H7 (cell line): Measurements from ENCODE around the gene PMF1. TPM values are rescaled to one million over a fixed set of nuclear protein-coding genes. Genes with fewer than 3 reads are reported as not detected.

Experiments used
- DNase-seq: peaks from one replicate; pipeline ENCODE4 v3.0.0; 2012
- H3K27me3 ChIP-seq: 2 replicates; pipeline ENCODE4 v1.6.0; 2011; ENCODE audit warnings: mild to moderate bottlenecking, low read length; ENCODE audit not compliant: control insufficient read depth, insufficient read depth
- H3K36me3 ChIP-seq: replicated peaks from 2 replicates; pipeline ENCODE4 v1.5.1; 2011; ENCODE audit warnings: low read length; ENCODE audit not compliant: control insufficient read depth, insufficient read depth
- H3K4me3 ChIP-seq: 2 replicates; pipeline ENCODE4 v1.5.1; 2011; ENCODE audit warnings: low read depth, mild to moderate bottlenecking, control low read depth, low read length, moderate library complexity; ENCODE audit not compliant: insufficient read depth
- total RNA-seq: library from RNA; depleted of rRNA; stranded (reverse); fragments of >200 nt; shearing (Covaris generic); gene quantifications from 2 replicates; pipeline ENCODE4 v1.2.3, GENCODE V29; 2014

Gene PMF1
- total RNA-seq, 1 experiment from 2014 or later, result 286 TPM

DNA sequence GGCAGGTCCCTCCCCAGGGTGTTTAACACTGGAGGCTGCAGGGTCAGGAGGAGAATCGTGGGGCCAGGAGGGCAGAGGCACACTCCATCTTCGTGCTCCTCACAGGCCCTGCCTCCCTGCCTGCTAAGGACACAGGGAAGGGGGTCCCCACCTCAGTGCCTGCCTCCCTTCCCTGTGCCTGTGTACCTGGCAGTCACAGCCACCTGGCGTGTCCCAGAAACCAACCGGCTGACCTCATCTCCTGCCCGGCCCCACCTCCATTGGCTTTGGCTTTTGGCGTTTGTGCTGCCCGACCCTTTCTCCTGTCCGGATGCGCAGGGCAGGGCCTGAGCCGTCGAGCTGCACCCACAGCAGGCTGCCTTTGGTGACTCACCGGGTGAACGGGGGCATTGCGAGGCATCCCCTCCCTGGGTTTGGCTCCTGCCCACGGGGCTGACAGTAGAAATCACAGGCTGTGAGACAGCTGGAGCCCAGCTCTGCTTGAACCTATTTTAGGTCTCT, 28.6 kb downstream of the PMF1 start:
- no peaks in the 10 kb centered on the region for H3K27me3 ChIP-seq
- peak; percentile 66 for DNase-seq
- no peak overlapping the region for H3K4me3 ChIP-seq
- H3K36me3 ChIP-seq, result peaks cover 8% of the 10 kb centered on the region

DNA sequence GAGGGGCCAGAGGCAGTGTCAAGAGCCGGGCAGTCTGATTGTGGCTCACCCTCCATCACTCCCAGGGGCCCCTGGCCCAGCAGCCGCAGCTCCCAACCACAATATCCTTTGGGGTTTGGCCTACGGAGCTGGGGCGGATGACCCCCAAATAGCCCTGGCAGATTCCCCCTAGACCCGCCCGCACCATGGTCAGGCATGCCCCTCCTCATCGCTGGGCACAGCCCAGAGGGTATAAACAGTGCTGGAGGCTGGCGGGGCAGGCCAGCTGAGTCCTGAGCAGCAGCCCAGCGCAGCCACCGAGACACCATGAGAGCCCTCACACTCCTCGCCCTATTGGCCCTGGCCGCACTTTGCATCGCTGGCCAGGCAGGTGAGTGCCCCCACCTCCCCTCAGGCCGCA, 29.1 kb downstream of the PMF1 start, which contains the start of gene BGLAP:
BGLAP (plus strand) TSS at position 259 of the 400 bp plus-strand sequence; CDS start at position 307, 48 bp downstream.
- no peak within 1 kb of the TSS for H3K4me3 ChIP-seq
- H3K27me3 ChIP-seq, result no peaks in the 10 kb centered on the region
- peaks cover 4% of the 10 kb centered on the region for H3K36me3 ChIP-seq
- DNase-seq, result peak; percentile 69

DNA sequence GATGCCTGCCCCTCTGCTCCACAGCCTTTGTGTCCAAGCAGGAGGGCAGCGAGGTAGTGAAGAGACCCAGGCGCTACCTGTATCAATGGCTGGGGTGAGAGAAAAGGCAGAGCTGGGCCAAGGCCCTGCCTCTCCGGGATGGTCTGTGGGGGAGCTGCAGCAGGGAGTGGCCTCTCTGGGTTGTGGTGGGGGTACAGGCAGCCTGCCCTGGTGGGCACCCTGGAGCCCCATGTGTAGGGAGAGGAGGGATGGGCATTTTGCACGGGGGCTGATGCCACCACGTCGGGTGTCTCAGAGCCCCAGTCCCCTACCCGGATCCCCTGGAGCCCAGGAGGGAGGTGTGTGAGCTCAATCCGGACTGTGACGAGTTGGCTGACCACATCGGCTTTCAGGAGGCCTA, 29.9 kb downstream of the PMF1 start:
- DNase-seq, result peak; percentile 67
- Histone ChIP-seq H3K4me3 (no peak overlapping the region), H3K36me3 (peaks cover 4% of the 10 kb centered on the region), H3K27me3 (no peaks in the 10 kb centered on the region)

DNA sequence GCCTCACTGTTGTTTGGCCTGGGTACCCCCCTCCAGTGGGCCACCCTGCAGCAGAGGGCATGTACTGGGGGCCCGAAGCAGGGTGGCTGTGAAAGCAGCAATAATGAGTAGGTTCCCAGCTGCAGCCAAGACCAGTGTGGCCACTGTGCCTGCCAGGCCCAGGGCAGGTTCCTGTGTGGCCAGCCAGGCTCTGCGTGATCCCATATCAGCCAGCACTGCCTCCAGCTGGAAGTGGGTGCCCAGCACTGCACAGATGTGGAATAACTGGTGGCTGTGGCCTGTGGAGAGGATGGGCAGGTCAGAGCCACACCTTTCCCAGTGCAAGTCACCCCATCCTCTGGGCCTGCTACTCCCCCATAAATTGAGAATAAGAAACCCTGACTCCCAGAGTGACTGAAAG, 31.3 kb downstream of the PMF1 start:
- Histone ChIP-seq H3K4me3 (no peak overlapping the region), H3K27me3 (no peaks in the 10 kb centered on the region), H3K36me3 (peaks cover 2% of the 10 kb centered on the region)
- peak; percentile 46 for DNase-seq

DNA sequence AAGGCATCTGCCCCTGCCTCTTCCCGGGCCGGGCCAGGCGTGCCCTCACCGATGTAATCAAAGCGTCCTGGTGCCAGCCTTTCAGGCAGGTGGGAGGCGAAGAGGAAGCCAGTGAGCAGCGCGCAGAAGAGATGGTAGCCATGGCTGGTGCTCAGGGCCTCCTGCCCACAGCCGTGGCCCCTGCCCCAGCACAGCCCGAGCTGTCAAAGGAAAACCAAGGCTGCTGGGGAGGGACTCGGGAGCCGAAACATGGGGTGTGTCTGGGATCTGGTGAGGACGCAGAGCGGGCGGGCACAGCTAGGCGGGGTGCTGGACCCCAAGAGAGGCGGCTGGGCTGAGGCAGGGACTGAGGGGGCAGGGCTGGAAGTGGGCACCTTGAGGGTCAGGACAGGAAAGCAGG, 31.9 kb downstream of the PMF1 start:
- Histone ChIP-seq H3K4me3 (no peak overlapping the region), H3K27me3 (no peaks in the 10 kb centered on the region), H3K36me3 (no peaks in the 10 kb centered on the region; the same call in 1 of the 2 replicates)
- peak; percentile 59 for DNase-seq

DNA sequence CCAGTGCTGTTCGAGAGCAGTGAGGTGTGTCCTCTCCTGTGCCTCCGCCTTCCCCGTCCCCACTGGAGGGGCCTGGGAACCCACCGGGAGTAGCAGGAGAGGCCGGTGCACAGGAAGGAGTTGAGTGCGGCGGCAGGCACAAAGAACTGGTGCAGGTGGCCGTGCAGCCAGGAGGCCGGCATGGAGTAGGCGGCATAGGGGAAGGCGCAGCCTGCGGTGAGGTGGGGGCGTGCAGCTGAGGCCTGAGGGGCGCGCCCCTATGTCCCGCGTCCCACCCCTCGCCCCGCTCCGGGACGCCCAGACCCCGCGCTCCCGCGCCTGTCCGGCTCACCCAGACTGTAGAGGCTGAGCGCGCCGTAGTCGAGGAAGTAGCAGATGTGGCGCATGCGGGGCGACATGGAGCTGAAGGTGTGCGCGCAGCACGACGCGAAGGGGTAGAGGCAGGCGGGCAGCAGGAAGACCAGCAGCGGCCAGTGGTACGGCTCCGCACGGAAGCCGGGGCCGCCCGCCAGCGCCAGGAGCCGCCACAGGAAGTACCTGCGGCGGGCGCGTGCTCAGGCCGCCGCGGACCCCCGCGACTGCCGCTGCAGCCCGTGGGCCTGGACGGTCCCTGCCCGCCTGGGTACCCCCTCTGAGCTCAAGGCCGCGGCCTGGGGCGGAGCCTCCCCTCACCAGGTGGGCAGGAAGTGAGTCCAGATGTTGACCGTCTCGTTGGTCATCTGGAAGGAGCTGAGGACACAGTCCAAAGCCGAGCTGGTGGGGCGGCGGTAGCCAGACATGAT, 32.8 kb downstream of the PMF1 start:
- DNase-seq, result peak; percentile 74
- Histone ChIP-seq H3K36me3 (peaks cover 3% of the 10 kb centered on the region), H3K27me3 (no peaks in the 10 kb centered on the region), H3K4me3 (peak overlapping the region; percentile 1; the same call in 1 of the 2 replicates)

DNA sequence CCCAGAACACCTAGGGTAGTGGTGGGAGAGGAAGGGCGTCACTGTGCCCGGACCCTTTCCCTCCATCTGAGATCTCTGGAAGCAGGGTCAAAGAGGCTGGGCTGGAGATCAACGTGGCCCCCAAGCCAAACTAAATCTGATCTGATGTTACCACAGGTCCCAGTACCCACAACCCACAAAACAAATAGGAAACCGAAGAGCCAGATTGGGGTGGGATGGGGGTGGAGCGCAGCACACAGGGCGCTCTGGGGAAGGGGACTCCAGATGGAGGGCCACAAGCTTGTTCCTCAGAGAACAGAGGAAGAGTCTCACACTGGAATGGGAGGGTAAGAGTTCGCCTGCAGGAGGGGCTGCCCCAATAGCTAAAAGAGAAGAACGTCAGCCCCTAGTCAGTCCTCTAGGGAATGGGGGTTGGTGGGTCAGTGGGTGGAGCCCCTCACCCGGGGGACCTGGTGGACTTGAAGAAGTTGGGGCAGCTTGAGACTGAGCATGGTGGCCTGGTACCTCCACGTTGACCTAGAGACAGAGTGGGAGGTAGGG, 33.5 kb downstream of the PMF1 start:
- no peak overlapping the region for H3K4me3 ChIP-seq
- H3K36me3 ChIP-seq, result peaks cover 10% of the 10 kb centered on the region
- peak; percentile 72 for DNase-seq
- H3K27me3 ChIP-seq, result no peaks in the 10 kb centered on the region

DNA sequence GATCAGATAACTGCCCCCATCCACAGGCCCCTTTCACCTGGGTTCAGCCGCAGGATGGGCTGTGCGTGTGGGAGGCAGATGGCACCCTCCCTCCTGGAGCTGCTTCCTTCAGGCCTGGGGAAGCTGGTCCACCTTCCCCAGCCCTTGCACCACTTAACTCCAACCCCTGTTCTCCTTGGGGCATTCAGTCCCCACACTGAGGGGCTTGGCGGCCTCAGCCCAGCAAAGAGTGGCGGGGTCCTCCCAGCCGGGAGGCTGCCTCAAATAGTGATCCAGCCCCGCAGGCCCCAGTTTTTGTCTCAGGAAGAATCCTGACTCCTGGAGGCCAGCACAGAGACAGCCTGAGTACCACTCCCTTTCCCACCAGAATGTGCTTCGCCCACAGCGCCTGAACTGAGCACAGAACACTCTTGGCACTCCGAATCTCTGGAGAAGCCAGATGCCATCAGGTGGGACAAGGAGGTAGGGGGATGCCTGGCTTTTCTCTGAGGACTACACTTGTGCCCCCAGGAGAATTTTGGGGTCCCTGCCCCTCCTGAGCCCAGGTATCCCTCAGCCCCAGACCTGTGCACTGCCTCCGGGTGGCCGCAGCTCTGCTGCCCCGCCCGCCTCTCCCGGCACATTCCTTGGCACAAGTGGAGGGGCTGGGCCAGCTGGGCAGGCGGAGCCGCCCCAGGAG, 34.1 kb downstream of the PMF1 start:
- no peaks in the 10 kb centered on the region for H3K27me3 ChIP-seq
- H3K36me3 ChIP-seq, result peaks cover 16% of the 10 kb centered on the region
- no peak overlapping the region for H3K4me3 ChIP-seq
- DNase-seq, result peak; percentile 73

DNA sequence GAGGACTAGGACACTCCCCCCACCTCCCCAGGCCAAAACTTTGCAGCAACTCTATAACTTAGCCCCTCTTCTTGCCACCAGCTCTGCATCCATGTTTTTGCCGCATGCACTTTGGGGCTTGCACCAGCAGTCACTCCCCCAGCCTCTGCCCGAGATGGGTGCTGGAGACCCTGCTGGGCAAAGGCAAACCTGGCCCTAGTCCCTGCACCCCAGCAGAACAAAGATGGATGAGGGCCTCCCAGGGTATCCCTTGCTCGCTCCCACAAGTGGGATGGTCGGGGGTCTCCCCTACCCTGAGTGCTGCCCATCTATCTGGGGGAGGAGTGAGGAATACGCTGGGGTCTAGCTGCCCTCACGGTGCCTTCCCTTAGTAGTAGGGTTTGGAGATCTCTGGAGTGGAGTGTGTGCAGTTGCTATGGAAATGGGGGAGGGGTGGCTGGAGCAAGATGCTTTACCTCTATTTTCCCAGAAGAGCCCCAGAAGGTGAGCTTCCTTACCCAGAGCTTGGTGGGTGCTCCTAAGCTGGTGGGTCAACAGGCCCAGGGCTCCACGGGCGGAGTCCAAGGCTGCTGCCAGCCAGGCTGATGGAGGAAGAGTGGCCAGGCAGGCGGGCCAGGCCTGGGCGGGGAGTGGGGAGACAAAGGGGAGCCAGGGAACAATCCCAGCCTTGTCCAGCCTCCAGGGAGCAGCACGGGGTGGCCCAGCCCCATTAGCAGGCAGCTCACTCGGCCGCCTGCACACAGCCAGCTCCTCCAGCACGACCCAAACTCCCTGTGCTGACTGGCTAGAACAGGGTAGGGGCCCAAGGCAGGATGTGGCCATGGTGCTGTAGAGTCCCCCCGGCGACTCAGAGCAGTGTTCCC, 34.9 kb downstream of the PMF1 start, which contains the start of gene PAQR6:
PAQR6 (minus strand) TSS at position 597 of the 863 bp plus-strand sequence. CDS start 1,325 bp downstream, outside the sequence.
- DNase-seq, result peak; percentile 82
- peaks cover 23% of the 10 kb centered on the region for H3K36me3 ChIP-seq
- H3K27me3 ChIP-seq, result no peaks in the 10 kb centered on the region
- H3K4me3 ChIP-seq, result no peak within 1 kb of the TSS

DNA sequence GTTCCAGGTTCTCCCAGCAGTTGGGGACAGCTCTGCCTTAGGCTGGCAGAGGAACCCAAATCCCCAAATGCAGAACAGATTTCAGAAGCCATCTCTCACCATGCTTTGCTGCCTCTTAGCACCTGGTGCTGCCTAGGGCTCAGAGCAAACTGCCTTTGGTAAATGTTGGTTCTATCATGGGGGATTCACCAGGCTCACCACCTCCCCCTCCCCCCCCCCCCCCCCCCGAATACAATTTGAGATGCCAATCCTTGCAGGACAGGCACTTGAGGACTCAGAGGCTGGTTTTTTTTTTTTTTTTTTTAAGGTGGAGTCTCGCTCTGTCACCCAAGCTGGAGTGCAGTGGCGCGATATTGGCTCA, 35.5 kb downstream of the PMF1 start:
- H3K27me3 ChIP-seq, result no peaks in the 10 kb centered on the region
- DNase-seq, result peak; percentile 65

DNA sequence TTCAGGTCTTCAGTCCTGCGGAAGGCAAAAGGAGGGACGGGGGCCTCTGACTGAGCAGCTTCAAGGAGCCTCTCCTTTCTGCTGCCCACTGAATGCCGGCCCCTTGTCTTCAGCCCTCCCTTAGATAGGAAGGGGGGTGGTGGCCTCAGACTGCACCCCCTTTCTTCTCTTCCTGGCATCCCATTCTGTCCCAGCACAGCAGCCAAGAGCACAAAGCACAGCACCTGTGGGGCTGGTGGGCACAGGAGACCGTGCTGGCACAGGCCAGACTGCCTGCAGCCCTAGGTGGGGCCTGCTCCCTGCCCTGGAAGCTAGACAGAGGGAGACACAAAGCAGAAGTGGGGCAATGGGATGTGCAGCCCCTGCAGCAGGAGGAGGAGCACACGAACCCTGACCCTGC, 36.8 kb downstream of the PMF1 start:
- peaks cover 35% of the 10 kb centered on the region for H3K36me3 ChIP-seq
- H3K27me3 ChIP-seq, result no peaks in the 10 kb centered on the region
- DNase-seq, result no peak
- no peak overlapping the region for H3K4me3 ChIP-seq

More for the DNA sequence above, 35.5 kb downstream of the PMF1 start:
- Histone ChIP-seq H3K4me3 (no peak overlapping the region), H3K36me3 (peaks cover 29% of the 10 kb centered on the region)

DNA sequence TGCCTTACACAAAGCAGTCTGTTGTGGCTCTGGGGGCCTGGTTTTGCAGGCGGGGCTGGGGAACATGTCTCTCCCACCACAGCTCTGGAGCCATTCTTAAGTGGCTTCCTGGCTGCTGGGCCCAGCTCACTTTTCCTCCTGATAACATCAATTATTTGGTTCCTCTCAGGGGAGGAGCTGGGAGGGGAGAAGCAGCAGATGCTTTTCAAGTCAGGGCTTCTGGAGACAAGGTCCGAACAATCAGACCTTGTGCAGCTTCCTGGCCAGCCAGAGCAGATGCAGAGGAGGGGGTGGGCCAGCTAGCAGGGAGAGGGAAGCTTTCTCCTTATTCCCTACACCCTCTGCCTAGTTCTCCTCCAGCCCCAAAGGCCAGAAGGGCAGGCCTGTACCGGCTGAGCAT, 38.7 kb downstream of the PMF1 start:
- no peak overlapping the region for H3K4me3 ChIP-seq
- H3K36me3 ChIP-seq, result peaks cover 36% of the 10 kb centered on the region
- no peaks in the 10 kb centered on the region for H3K27me3 ChIP-seq
- DNase-seq, result no peak

DNA sequence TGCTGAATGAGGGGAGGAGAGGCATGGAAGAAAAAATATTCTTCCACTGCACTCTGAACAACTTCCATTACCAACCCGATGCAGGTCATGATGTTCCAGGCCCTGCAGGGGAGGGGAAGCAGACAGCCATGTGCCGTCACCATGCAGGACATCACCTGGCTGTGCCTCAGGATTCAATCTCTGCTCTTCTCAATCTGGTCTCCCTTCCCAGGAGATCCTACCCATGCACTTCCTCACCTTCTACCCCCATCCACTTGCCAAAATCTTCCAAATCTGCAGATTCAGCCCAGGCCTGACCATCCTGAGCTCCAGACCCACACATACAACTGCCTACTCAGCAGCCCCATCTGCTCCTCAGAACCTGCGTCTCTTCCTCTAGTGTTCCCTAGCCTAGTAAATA, 40.8 kb downstream of the PMF1 start:
- Histone ChIP-seq H3K4me3 (no peak overlapping the region), H3K36me3 (peaks cover 47% of the 10 kb centered on the region), H3K27me3 (no peaks in the 10 kb centered on the region)
- DNase-seq, result no peak

DNA sequence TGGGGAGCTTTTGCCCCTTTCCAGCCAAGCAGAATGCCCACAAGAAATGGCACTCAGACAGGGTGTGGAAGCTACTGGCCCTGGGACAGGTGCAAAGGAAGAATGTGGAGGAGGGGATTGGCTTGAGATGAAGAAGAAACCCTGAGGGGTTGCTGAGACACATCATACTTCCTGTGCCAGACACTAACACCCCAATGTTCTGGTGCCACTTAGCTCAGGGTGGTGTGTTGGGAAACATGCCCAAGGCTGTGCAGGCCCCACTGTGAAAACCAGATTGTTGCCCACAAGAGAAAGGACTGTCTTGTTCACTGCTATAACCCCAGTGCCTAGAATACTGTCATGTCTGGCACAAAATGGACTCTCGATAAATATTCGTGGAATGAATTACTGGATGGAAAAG, 44.9 kb downstream of the PMF1 start:
- DNase-seq, result no peak
- Histone ChIP-seq H3K36me3 (peaks cover 55% of the 10 kb centered on the region), H3K27me3 (no peaks in the 10 kb centered on the region), H3K4me3 (no peak overlapping the region)
